ENCODE results near the gene ETV4.

Gene ETV4

GRCh38 chr17:43546319-43547188 lies at the start of gene ETV4:
ETV4 (minus strand) TSS chr17:43546340; CDS start chr17:43545617, 723 bp downstream.
- no peaks in the 10 kb centered on the region for H3K36me3 ChIP-seq
- TF ChIP-seq CTCF (IDR thresholded peaks at IDR 0.05): no peak
- H3K27me3 ChIP-seq: peaks cover 98% of the 10 kb centered on the region
- peaks cover 14 to 24% of the 10 kb centered on the region in 2 experiments for H3K4me1 ChIP-seq (ENCODE audit: control insufficient read depth in 1 of 2, insufficient read depth in 1 of 2, low read depth in 1 of 2, low read length in 1 of 2)
- no peaks in the 10 kb centered on the region for H3K9me3 ChIP-seq
- H3K4me3 ChIP-seq (ENCODE audit: low read depth in 1 of 2, low read length in 1 of 2): peak within 1 kb of the TSS; percentile 43 to 55
- no peak within 1 kb of the TSS for H3K27ac ChIP-seq

- no peak for TF ChIP-seq CTCF (IDR thresholded peaks at IDR 0.05)
- no peaks in the 10 kb centered on the region for H3K9me3 ChIP-seq
- H3K4me3 ChIP-seq (ENCODE audit: low read depth in 1 of 2, low read length in 1 of 2): no peak overlapping the region
- no peaks in the 10 kb centered on the region for H3K36me3 ChIP-seq
- H3K27ac ChIP-seq: no peak overlapping the region
- H3K27me3 ChIP-seq: no peaks in the 10 kb centered on the region
- H3K4me1 ChIP-seq (ENCODE audit: control insufficient read depth in 1 of 2, insufficient read depth in 1 of 2, low read depth in 1 of 2, low read length in 1 of 2): no peaks in the 10 kb centered on the region
These were observed 49.3 kb upstream of the ETV4 start for GRCh38 chr17:43595466-43595865.

- Histone ChIP-seq H3K27me3 (no peaks in the 10 kb centered on the region), H3K4me3 (ENCODE audit: low read depth in 1 of 2, low read length in 1 of 2) (no peak overlapping the region), H3K4me1 (ENCODE audit: control insufficient read depth in 1 of 2, insufficient read depth in 1 of 2, low read depth in 1 of 2, low read length in 1 of 2) (no peaks in the 10 kb centered on the region), H3K27ac (no peak overlapping the region), H3K36me3 (no peaks in the 10 kb centered on the region), H3K9me3 (no peaks in the 10 kb centered on the region)
- TF ChIP-seq CTCF (IDR thresholded peaks at IDR 0.05): no peak
These were observed 45.8 kb upstream of the ETV4 start for GRCh38 chr17:43591779-43592562.

GRCh38 chr17:43591001-43591400 lies 44.9 kb upstream of the ETV4 start:
- H3K27me3 ChIP-seq: no peaks in the 10 kb centered on the region
- no peaks in the 10 kb centered on the region for H3K36me3 ChIP-seq
- H3K4me1 ChIP-seq (ENCODE audit: control insufficient read depth in 1 of 2, insufficient read depth in 1 of 2, low read depth in 1 of 2, low read length in 1 of 2): no peaks in the 10 kb centered on the region
- no peak for TF ChIP-seq CTCF (IDR thresholded peaks at IDR 0.05)
- no peak overlapping the region for H3K4me3 ChIP-seq (ENCODE audit: low read depth in 1 of 2, low read length in 1 of 2)
- H3K9me3 ChIP-seq: no peaks in the 10 kb centered on the region
- H3K27ac ChIP-seq: no peak overlapping the region

GRCh38 chr17:43588664-43589435 lies 42.7 kb upstream of the ETV4 start:
- H3K9me3 ChIP-seq: no peaks in the 10 kb centered on the region
- no peak overlapping the region for H3K27ac ChIP-seq
- no peak for TF ChIP-seq CTCF (IDR thresholded peaks at IDR 0.05)
- H3K4me3 ChIP-seq (ENCODE audit: low read depth in 1 of 2, low read length in 1 of 2): no peak overlapping the region
- H3K27me3 ChIP-seq: no peaks in the 10 kb centered on the region
- H3K36me3 ChIP-seq: no peaks in the 10 kb centered on the region
- no peaks in the 10 kb centered on the region for H3K4me1 ChIP-seq (ENCODE audit: control insufficient read depth in 1 of 2, insufficient read depth in 1 of 2, low read depth in 1 of 2, low read length in 1 of 2)
